ENCODE data around the gene MMP25. TPM values are rescaled to one million over a fixed set of nuclear protein-coding genes. Genes with fewer than 3 reads are reported as not detected.

Gene MMP25
- total and polyA plus RNA-seq, 9 of the 15 experiments (the other 6 are each of a cell fraction or from before 2014, with no cell fraction given) = 0.03 to 0.04 TPM; not detected in 7

- intact Hi-C loops (cut with micrococcal nuclease) = no loop called here
- H3K27me3 ChIP-seq (ENCODE audit: control insufficient read depth in 2 of 2, insufficient read depth in 2 of 2, low read length in 2 of 2) = no peaks in the 10 kb centered on the region
- FAIRE-seq (no peak), DNase-seq (ENCODE audit: extremely low read depth in 1 of 4, low spot score in 3 of 4) (no peak), ATAC-seq (no peak)
- H2AFZ ChIP-seq (ENCODE audit: low read depth, low read length) = no peak overlapping the region
- H3K4me1 ChIP-seq (replicated peaks in 1 of 2; ENCODE audit: control insufficient read depth in 2 of 2, insufficient read depth in 2 of 2, low read length in 2 of 2) = peaks cover 39 to 82% of the 10 kb centered on the region in 2 experiments
- no peak overlapping the region for H3K4me2 ChIP-seq (ENCODE audit: insufficient read depth, low read length)
- H3K4me3 ChIP-seq = no peak overlapping the region
- BruUV-seq (replicated peaks) = no TSS peak
- peaks cover 3% of the 10 kb centered on the region; the same call in 2 of the 3 replicates for H3K36me3 ChIP-seq (ENCODE audit: control insufficient read depth, insufficient read depth, low read length)
- H3K9me3 ChIP-seq (replicated peaks; ENCODE audit: control insufficient read depth, insufficient read depth, low read depth, low read length) = no peaks in the 10 kb centered on the region
- ChIA-PET CTCF (ENCODE audit: low intra/inter-chr PET ratio) (no interaction called here), POLR2A (interaction anchor here (0.8 to 1.7 kb wide), 3 partner anchors 10 to 19 kb away, joined by 3 to 9 read pairs (median 6); partner anchors contain the start of genes HCFC1R1, THOC6 and TNFRSF12A)
- in situ Hi-C loops (cut with MboI) = no loop called here
- H3K79me2 ChIP-seq (ENCODE audit: control insufficient read depth, insufficient read depth, low read length) = peaks cover 17% of the 10 kb centered on the region
- H3K9ac ChIP-seq (ENCODE audit: insufficient read depth in 1 of 2, low read depth in 2 of 2, low read length in 2 of 2) = no peak overlapping the region
- H3K9me1 ChIP-seq (ENCODE audit: control insufficient read depth, insufficient read depth, low read length) = peaks cover 3% of the 10 kb centered on the region
- H4K20me1 ChIP-seq (replicated peaks; ENCODE audit: control insufficient read depth, insufficient read depth, low read length) = no peaks in the 10 kb centered on the region
- 90% methylated on average over 8 of the region's 8 CpGs for WGBS (ENCODE audit: insufficient coverage, low coverage, missing lambda C conversion rate)
- no peak overlapping the region for H3K27ac ChIP-seq (ENCODE audit: extremely low read depth, low read depth, low read length)
- TF ChIP-seq CGGBP1 (CRISPR knock-in tag; IDR thresholded peaks at IDR 0.05) (no peak), SAFB2 (IDR thresholded peaks at IDR 0.05; ENCODE audit: borderline replicate concordance, low read depth, low read length, severe bottlenecking) (no peak), SNAPC5 (CRISPR knock-in tag; IDR thresholded peaks at IDR 0.05) (no peak), PHF8 (IDR thresholded peaks at IDR 0.05; ENCODE audit: borderline replicate concordance, low read length) (no peak), HNRNPUL1 (IDR thresholded peaks at IDR 0.05; ENCODE audit: low read length) (no peak), JUNB (CRISPR knock-in tag; conservative IDR thresholded peaks at IDR 0.05) (no peak), FOS (IDR thresholded peaks at IDR 0.05; ENCODE audit: extremely low read depth, insufficient read length) (no peak), THAP12 (CRISPR knock-in tag; IDR thresholded peaks at IDR 0.05) (no peak), ZNF644 (tag; IDR thresholded peaks at IDR 0.05; ENCODE audit: low read depth) (no peak), BCLAF1 (IDR thresholded peaks at IDR 0.05; ENCODE audit: borderline replicate concordance in 1 of 2, control insufficient read depth in 1 of 2, low read depth in 2 of 2, low read length in 1 of 2) (no peak), TFE3 (CRISPR knock-in tag; IDR thresholded peaks at IDR 0.05) (no peak)
Observed at GRCh38 chr16:3010510-3010909, 35.9 kb upstream of the MMP25 start.

All from K562 (cell line).